DMS53 treated with DMSO at 0.1 percent for 48 hours (cell line): ENCODE measurements around the gene FGD6.
A peak's percentile ranks its signal among the peaks of the same experiment; 100 is the strongest.
"Not testable (repeated sequence)": the region's sequence is repeated elsewhere in the genome, so short reads cannot be mapped to it uniquely, and the experiment has no call there.

Experiments
- DNase-seq: peaks from one replicate; lab custom pipeline; 2025; ENCODE audit not compliant: unreplicated experiment; lab: John Stamatoyannopoulos, UW

The FGD6 gene

DNA sequence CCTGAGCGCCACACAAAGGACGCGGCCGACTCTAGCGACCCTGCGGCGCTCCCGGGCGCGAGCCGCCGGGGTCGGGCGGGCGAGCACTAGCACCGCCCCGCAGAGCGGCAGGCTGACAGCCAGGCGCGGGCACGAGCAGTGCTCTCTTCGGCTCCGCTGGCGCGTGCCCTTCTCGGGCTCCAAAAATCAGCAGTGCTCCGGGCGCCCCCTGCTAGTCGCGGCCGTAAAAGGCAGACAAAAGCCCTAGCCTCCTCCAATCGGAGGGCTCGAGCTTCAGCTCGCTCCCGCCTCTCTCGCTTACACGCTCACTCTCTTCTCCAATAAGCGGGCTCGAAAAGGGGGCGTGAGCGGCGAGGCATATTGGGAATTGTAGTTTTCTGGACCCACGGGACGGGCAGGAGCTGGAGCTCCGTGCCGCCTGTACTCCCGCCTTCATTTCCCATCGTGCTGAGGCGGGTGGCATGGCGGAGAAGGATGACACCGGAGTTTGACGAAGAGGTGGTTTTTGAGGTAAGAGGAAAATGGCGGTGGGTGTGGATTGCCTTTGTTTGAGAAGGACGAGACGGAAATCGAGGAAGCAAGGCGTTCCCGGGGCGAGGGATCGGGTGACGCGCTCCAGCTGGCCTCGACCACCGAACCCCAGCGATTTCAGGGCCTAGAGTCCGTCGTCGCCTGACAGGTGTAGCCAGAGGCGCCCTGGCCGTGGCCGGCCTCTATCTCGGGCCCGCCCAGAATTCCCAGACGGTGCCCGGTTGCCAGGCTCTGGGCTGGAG lies at the start of gene FGD6, which contains the start of gene VEZT:
Gene FGD6, minus strand, starts transcription at position 91 of the 773 bp plus-strand sequence. CDS start 227 bp downstream, outside the sequence.
Gene VEZT, plus strand, starts transcription at position 431 of the 773 bp plus-strand sequence. Its CDS starts 44 bp downstream, at position 475.
- DNase-seq: peak; percentile 99

DNA sequence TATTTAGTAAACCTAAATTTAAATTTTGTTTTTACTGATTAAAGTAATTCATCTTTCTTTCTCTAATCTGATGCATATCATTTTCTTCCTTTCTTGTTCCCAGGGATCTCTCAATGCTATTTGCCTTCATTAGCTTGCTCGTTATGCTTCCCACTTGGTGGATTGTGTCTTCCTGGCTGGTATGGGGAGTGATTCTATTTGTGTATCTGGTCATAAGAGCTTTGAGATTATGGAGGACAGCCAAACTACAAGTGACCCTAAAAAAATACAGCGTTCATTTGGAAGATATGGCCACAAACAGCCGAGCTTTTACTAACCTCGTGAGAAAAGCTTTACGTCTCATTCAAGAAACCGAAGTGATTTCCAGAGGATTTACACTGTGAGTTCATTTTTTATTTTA lies 49.0 kb upstream of the FGD6 start:
- no peak for DNase-seq

DNA sequence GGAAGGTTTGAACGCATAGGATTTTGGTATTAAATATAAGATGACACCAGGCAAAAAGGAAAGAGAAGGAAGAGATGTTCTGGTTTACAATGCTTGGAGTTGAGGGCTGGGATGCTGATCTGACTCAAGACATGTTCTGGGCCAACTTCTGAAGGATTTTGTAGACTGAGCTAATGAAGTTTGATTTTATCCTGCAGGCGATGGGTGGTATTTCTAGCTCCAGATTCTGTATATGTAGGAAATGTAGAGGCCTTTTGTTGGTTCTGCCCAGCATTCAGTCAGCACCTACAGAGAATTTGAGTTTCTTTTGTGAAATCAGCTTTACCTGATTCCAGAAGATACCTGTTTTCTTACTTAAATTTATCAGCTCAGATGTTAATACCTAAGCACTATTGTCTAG lies 48.5 kb upstream of the FGD6 start:
- DNase-seq: no peak

DNA sequence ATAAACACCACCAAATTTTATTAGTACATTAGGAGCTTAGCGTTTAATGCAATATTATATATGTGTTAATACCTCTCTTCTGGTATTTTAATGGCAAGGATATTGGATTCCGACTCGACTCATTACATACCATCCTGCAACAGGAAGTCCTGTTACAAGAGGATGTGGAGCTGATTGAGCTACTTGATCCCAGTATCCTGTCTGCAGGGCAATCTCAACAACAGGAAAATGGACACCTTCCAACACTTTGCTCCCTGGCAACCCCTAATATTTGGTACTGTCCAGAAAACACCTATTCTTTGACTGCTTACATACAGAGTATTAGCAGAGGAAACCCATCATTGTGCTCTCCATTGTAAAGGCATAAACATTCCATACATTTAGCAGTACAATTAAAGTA lies 45.5 kb upstream of the FGD6 start:
- DNase-seq: no peak

DNA sequence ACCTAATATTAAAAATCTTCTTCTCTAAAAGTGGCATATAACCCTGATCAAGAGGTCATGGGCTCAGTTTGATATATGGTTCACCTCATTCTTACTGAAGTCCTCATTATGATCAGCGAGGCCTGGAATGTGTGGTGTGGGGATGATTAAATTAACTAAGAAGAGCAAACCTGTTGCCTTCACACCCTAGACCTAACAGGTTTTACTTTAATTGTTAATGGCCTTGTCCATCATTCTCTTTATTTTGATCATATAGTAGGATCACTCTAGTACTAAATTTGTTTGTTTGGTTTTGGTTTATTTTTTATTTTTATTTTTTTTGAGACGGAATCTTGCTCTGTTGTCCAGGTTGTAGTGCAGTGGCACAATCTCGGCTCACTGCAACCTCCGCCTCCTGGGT lies 43.8 kb upstream of the FGD6 start:
- no peak for DNase-seq

DNA sequence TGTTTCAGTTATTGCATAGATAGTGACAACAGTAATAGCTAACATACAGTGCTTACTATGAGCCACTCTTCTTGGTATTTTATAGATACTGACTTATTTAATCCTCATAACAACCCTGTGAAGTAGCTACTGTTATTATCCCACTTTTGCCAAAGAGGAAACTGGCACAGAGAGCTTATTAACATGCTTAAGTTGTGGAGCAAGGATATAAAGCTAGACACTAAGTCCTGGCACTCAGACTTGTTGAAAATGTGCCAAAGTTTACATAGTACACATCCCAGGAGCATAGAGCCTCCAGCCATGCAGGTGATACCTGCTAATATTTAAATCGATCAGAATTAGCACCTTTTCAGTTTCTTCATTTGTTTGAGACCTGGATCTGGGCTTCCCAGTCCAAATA lies 42.1 kb upstream of the FGD6 start:
- no peak for DNase-seq

DNA sequence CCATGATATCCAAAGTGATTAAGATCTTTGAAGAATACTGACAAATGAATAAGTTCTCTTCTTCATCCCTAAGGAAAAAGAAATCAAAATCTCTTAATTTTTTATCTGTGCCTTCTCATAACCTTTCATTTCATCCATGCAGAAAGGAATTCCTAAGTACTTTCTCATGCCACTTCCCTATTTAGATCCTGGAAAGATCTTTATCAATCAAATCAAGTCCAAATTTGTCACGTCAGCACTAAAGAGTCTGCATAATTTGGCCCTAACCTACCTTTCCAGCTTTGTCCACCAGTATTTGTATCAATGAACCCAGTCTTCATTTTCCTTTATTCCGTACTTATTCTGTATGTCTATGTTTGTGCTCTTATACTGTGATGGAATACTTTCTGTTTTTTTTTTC lies 41.5 kb upstream of the FGD6 start:
- no peak for DNase-seq

DNA sequence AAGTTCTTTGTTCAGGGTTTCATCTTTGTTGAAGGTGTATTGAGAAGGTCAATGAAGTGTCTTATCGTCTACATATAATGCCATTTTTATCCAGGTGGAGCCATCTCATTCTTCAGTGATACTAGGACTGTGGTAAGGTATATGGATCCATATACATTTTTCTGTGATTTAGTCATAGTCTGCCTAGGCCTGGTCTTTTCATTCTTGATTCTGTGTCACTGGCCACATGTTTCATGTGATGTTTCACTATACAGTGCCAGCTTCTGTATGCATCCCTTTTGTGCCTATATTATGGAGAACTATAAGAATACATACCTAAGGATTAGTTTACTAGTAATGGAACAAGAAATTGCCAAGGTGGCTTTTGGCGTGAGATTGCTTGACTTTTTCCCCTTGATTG lies 40.9 kb upstream of the FGD6 start:
- DNase-seq: no peak

DNA sequence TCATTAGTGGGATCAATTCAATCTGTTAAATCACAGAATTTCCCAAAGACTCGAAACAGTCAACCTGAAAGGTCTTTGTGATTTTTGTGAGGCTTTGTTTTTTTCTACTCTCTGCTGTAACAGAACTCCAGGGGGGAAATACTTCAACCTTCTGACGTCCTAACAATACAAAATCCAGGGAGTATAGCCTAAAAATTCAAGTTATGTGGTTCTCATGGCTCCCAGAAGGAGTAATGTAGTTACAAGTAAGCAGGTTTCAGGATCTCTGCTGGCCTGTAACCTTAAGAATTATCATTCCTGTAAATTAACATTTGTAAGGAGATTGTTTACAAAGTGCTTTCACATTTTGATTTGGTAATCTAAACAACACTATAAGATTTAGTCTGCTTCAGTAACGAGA lies 40.3 kb upstream of the FGD6 start:
- no peak for DNase-seq

DNA sequence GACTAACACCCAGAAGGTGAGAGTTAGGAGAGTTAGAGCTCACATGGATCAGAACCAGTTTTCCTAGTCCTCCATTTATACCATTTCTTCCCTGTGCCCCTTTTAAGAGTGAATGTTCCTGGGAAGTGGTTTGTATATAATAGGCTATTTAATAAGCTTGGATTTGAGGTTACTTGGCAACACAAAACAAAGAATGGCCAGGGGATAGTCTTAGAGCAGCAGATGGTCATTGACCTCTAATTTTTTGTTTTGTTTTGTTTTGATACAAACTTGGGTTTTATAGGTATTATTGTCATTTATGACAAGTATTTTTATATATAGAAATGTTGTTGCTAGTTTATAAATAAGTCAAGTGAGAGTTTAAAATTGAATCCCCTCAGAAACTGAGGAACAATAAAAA lies 36.1 kb upstream of the FGD6 start:
- DNase-seq: no peak

DNA sequence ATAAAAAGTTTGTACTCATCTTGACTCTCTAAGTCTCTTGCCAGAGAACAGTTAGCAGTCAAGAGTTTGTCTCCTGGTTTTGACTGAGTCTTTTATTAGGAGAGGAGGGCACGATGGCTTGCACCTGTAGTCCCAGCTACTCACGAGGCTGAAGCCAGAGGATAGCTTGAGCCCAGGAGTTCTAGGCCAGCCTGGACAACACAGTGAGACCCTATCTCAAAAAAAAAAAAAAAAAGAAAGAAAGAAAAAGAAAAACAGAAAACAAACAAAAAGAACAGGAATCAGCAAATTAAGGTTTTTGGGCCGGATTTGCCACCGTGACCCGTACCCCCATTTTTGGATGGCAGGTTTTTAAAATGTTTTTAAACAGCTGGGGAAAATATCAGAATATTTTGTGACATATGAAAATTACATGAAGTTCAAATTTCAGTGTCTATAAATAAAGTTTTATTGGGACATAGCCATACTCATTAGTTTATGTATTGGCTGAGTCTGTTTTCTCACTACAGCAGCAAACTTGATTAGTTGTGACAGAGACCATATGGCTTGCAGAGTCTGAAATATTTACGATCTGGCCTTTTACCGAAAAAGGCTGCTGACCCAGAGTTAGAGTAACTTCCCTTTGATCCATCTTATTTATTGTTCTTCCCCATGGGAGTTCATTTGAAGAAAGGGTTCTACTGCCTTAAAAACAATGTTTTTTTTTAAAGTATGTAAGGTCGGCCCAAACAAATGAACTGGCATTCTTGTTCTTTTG lies 31.5 kb upstream of the FGD6 start:
- no peak for DNase-seq

DNA sequence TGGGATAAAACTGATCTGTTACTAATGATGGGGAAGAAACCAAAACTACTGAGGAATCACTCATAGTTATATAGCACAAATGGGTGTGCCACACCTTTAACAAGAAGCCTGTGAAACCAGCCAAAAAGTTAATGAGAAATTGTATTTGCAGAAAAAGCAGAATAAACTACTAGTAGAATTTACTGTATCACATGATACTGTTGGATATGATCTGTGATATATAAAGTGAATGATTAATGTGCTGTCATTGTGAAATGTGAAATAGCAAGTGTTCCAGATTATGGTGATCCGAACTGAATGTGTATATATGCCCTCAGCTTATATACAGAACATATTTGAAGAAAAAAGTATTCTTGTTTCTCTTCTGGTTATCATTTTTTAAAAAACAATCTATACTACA lies 30.8 kb upstream of the FGD6 start:
- no peak for DNase-seq

DNA sequence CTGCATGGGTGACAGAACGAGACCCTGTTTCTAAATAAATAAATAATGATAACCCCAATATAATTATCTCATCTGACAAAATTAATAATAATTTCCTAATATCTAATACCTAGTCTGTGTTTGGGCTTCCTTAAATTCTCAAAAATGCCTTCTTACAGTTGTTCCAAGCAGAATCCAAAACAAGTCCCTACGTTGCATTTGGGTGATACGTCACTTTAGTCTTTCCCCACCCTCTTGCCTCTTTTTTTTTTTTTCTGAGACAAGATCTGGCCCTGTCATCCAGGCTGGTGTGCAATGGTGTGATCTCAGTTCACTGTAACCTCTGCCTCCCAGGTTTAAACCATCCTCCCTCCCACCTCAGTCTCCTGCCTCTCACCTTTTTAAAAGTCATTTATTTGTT lies 27.1 kb upstream of the FGD6 start:
- no peak for DNase-seq

DNA sequence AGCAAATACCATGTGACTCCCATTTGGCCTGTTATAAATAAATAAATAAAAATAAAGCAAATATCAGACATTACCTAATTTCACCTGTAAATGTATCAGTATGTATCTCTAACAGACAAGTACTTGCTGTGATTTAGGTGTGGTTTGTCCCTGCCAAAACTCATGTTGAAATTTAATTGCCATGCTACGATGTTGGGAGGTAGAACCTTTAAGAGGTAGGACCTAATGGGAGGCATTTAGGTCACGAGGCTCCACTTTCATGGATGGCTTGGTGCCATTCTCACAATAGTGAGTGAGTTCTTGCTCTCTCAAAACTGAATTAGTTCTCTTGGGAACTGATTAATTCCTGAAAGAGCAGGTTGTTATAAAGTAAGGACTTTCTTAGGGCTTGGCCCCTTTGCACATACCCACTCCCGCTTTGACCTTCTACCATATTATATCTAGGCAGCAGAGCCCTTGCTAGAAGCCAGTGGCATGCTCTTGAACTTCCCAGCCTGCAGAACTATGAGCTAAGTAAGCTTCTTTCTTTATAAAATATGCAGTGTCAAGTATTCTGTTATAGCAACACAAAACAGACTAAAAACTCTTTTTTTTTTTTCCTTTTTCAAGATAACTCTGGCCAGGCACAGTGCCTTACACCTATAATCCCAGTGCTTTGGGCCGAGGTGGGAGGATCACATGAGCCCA lies 26.4 kb upstream of the FGD6 start:
- DNase-seq: no peak

DNA sequence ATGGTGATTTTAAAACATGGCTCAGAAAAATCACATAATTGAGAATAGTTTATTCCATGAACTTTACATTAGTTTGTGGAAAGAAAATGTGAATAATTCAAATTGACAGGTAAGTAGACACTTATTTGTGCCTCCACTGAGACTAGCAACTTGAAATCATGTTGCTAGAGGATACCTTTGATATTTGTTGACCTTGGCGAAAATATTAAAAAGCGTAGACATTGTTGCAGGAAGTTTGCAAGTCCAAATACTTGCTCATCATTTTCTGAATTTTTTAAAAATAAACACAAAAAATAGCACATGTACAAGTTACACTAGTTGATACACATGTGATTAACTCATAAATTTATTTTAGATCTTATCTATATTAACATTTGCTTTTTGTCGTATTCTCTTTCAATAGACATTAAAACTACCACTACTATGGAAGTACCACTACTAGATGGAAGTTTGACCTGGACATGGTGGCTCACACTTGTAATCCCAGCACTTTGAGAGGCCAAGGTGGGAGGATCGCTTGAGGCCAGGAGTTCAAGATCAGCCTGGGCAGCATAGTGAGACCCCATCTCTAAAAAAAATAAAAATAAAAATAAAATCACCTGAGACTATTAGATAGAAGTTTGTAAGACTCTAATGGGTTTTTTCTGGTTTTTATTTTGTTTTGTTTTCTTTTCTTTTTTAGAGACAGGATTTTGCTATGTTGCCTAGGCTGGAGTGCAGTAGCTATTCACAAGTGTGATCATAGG lies 24.7 kb upstream of the FGD6 start:
- DNase-seq: no peak

DNA sequence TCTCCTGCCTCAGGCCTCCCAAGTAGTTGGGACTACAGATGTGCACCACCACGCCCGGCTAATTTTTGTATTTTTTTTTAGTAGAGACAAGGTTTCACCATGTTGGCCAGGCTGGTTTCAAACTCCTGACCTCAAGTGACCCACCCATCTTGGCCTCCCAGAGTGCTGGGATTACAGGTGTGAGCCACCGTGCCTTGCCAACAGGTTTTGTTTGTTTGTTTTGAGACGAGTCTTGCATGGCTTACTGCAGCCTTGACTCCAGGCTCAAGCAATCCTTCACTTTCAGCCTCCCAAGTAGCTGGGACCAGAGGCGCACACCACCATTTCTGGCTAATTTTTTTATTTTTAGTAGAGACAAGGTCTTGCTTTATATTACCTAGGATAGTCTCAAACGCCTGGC lies 23.9 kb upstream of the FGD6 start:
- not testable (repeated sequence) for DNase-seq

DNA sequence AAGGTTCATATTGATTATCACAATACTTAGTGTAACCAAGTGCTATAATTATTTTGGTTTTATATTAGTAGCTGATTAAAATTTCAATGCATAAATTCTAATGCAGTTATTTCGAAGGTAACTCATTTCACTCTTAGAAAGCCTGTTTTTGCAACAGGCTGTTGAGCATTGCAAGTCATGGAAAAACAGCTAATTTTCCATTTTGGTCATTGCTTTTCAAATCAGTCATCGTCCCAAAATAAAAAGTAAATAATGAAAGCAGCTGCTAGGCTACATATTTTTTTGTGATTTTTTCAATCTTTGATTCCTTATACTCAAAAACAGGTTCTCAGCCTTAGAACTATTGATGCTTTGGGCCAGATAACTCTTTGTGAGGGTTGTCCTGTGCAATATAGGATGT lies 23.3 kb upstream of the FGD6 start:
- no peak for DNase-seq

DNA sequence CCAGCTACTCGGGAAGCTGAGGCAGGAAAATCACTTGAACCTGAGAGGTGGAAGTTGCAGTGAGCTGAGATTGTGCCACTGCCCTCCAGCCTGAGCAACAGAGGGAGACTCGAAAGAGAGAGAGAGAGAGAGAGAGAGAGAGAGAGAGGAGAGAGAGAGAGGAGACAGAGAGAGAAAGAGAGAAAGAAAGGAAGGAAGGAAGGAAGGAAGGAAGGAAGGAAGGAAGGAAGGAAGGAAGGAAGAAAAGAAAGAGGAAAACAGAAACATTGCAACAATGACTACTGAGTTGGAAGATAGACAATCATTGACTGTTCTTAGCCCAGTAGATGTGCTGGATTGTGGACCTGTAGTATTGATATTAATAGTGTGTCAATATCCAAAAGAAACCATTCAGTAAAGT lies 22.6 kb upstream of the FGD6 start:
- not testable (repeated sequence) for DNase-seq

DNA sequence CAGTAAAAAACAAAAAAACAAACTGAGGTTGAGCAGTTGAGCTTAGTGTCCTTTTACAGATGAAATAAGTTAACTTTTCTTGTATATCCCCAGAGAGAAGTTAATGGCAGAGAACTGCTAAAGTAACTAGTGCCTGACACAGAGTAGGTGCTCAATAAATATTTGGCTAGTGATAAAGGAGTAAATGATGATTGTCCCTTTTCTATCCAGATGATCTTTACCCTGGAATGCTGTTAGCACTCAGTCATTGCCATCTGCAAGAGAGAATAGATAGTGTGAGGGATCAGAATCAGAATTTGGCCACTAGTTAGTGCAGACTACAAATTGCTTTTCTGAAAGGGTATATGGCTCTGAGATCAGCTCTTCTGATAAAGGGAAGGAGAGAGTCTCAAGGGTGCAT lies 21.9 kb upstream of the FGD6 start:
- no peak for DNase-seq

DNA sequence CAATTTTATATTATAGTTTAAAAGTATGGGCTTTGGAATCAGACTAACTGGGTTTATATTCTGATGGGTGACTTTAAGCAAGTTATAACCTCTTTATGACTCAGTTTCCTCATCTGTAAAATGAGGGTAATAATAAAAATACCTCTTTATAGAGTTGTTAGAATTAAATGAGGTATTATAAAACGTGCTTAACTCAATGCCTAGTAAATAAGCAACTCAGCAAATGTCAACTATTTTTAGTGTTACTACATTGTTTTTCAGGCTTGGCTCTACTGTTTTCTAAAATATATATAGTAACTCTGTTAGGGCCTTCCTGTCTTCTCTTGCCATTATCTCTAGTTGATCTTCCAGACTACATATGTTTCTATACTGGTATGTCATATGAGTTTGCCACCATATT lies 20.9 kb upstream of the FGD6 start:
- no peak for DNase-seq

DNA sequence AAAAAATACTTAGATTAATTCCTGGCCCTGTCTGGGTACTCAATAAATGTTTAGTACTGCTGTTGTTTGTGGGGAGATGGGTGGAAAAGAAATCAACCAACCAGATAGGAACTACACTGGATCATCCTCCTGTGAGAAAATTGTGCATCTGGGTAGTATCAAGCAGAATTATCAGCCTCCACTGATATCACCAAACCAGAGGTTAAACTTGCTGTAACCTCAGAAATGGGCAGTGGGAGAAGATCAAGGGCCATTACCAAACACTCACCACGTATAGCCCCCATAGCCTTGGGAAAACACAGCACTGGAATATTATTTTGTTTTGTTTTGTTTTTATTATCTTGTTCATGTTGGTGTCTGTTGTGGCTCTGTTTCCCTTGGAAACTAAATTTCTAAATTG lies 20.0 kb upstream of the FGD6 start:
- DNase-seq: no peak
